ENCODE results near the gene RFC2.
"Not testable (repeated sequence)": the region's sequence is repeated elsewhere in the genome, so short reads cannot be mapped to it uniquely, and the experiment has no call there.

DNA sequence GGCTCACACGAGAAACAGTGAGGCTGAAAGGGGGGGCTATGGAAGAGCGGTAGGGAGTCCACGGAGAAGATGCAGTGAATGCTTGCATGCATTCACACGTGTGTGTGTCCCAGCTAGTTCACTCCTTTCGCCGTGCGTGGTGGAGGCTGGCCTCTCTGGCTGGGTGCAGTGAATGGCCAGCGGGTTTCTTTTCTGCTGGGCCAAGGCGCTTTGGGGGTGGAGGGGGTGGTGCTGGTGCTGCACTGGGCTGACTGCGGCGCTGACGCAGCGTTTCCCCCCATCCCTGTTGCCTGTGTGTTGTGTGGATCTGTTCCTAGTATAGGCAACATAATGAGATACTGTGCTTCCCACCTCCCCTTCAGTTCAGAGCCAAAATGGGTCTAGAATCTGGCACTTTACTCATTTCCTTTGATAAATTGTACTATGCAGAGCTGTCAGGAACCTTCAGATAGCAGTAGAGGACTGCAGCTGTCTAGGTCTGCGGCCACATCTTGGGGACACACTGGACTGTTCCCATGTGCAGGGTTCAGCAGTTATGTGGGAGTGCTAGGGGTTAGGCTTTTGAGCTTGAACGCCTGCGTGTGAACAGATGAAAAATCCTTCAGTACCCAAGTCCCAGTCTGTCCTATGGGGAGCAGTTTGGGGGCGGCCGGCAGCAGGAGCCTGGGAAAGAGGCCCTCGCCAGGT, 58.1 kb downstream of the RFC2 start:
- TF ChIP-seq, protein P1, sequence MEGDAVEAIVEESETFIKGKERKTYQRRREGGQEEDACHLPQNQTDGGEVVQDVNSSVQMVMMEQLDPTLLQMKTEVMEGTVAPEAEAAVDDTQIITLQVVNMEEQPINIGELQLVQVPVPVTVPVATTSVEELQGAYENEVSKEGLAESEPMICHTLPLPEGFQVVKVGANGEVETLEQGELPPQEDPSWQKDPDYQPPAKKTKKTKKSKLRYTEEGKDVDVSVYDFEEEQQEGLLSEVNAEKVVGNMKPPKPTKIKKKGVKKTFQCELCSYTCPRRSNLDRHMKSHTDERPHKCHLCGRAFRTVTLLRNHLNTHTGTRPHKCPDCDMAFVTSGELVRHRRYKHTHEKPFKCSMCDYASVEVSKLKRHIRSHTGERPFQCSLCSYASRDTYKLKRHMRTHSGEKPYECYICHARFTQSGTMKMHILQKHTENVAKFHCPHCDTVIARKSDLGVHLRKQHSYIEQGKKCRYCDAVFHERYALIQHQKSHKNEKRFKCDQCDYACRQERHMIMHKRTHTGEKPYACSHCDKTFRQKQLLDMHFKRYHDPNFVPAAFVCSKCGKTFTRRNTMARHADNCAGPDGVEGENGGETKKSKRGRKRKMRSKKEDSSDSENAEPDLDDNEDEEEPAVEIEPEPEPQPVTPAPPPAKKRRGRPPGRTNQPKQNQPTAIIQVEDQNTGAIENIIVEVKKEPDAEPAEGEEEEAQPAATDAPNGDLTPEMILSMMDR (IDR thresholded peaks at IDR 0.05) = not testable (repeated sequence)
- TF ChIP-seq POLR2AphosphoS5 (IDR thresholded peaks at IDR 0.05) = not testable (repeated sequence)

Data from prostate gland (tissue), 2 donors.